AG08395 (cell line): ENCODE measurements around the gene ARMS2.

Source experiments
- DNase-seq: peaks from one replicate; pipeline ENCODE4 v3.0.0; 2012; ENCODE audit warnings: mixed read lengths, low spot score

ARMS2 gene

GRCh38 chr10:122473116-122473515 lies 18.7 kb downstream of the ARMS2 start:
- DNase-seq = no peak

- no peak for DNase-seq
Observed at GRCh38 chr10:122474131-122474818, 19.8 kb downstream of the ARMS2 start.

- peak; percentile 44 for DNase-seq
Observed at GRCh38 chr10:122475100-122475499, 20.6 kb downstream of the ARMS2 start.

- DNase-seq = peak; percentile 68
Observed at GRCh38 chr10:122475591-122476332, 21.3 kb downstream of the ARMS2 start.

GRCh38 chr10:122476333-122476695 lies 21.9 kb downstream of the ARMS2 start:
- no peak for DNase-seq

- no peak for DNase-seq
Observed at GRCh38 chr10:122477436-122477835, 23.0 kb downstream of the ARMS2 start.

- no peak for DNase-seq
Observed at GRCh38 chr10:122478971-122479370, 24.5 kb downstream of the ARMS2 start.

GRCh38 chr10:122480146-122480833 lies 25.8 kb downstream of the ARMS2 start:
- no peak for DNase-seq

GRCh38 chr10:122481296-122482056 lies 27.0 kb downstream of the ARMS2 start:
- no peak for DNase-seq

GRCh38 chr10:122484276-122485060 lies 30.0 kb downstream of the ARMS2 start:
- no peak for DNase-seq

GRCh38 chr10:122485670-122486069 lies 31.2 kb downstream of the ARMS2 start:
- DNase-seq = peak; percentile 58

GRCh38 chr10:122486406-122487080 lies 32.1 kb downstream of the ARMS2 start:
- DNase-seq = no peak

- DNase-seq = peak; percentile 14
Observed at GRCh38 chr10:122487174-122487765, 32.8 kb downstream of the ARMS2 start.

GRCh38 chr10:122490268-122490667 lies 35.8 kb downstream of the ARMS2 start:
- DNase-seq = peak; percentile 45

GRCh38 chr10:122490786-122491680 lies 36.6 kb downstream of the ARMS2 start:
- peak; percentile 44 for DNase-seq

GRCh38 chr10:122492006-122492405 lies 37.6 kb downstream of the ARMS2 start:
- DNase-seq = no peak

GRCh38 chr10:122492999-122493481 lies 38.6 kb downstream of the ARMS2 start:
- peak; percentile 70 for DNase-seq

GRCh38 chr10:122493761-122494160 lies 39.3 kb downstream of the ARMS2 start:
- DNase-seq = no peak

- no peak for DNase-seq
Observed at GRCh38 chr10:122494173-122494820, 39.8 kb downstream of the ARMS2 start.
